ENCODE measurements around the gene SCAPER. TPM values are rescaled to one million over a fixed set of nuclear protein-coding genes. Genes with fewer than 3 reads are reported as not detected.

The SCAPER gene
- total and polyA plus RNA-seq, 11 donors: 6.7 to 53.9 (median 38.3) TPM

DNA sequence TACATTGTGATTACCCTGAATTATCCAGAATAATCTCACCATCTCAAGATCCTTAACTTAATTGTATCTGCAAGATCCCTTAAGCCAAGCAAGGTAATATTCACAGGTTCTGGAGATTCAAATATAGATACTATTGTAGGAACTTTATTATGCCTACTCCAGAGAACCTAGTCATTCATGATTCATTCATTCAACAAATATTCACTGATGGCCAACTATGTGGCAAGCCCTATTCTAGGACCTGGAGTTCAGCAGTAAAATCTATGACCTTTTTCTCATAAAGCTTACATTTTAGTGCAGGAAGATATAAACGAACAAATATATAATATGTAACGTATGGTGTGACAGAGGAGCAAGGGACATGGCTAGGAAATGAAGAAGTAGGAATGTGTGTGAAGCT, 519.0 kb downstream of the SCAPER start:
- TF ChIP-seq, protein P1, sequence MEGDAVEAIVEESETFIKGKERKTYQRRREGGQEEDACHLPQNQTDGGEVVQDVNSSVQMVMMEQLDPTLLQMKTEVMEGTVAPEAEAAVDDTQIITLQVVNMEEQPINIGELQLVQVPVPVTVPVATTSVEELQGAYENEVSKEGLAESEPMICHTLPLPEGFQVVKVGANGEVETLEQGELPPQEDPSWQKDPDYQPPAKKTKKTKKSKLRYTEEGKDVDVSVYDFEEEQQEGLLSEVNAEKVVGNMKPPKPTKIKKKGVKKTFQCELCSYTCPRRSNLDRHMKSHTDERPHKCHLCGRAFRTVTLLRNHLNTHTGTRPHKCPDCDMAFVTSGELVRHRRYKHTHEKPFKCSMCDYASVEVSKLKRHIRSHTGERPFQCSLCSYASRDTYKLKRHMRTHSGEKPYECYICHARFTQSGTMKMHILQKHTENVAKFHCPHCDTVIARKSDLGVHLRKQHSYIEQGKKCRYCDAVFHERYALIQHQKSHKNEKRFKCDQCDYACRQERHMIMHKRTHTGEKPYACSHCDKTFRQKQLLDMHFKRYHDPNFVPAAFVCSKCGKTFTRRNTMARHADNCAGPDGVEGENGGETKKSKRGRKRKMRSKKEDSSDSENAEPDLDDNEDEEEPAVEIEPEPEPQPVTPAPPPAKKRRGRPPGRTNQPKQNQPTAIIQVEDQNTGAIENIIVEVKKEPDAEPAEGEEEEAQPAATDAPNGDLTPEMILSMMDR (IDR thresholded peaks at IDR 0.05): no peak
- no peak for TF ChIP-seq POLR2A (IDR thresholded peaks at IDR 0.05)
- Histone ChIP-seq H3K27ac (no peak overlapping the region), H3K9me3 (no peaks in the 10 kb centered on the region), H3K4me3 (no peak overlapping the region), H3K27me3 (no peaks in the 10 kb centered on the region), H3K4me1 (no peaks in the 10 kb centered on the region), H3K36me3 (peaks cover 0 to 9% (median 2%) of the 10 kb centered on the region in 9 donors)
- DNase-seq (no peak), ATAC-seq (no peak)
- WGBS, 4 donors: 95 to 97% (median 96%) methylated on average over 2 of the region's 2 CpGs
- intact Hi-C loops (cut with DNase I): no loop called here

DNA sequence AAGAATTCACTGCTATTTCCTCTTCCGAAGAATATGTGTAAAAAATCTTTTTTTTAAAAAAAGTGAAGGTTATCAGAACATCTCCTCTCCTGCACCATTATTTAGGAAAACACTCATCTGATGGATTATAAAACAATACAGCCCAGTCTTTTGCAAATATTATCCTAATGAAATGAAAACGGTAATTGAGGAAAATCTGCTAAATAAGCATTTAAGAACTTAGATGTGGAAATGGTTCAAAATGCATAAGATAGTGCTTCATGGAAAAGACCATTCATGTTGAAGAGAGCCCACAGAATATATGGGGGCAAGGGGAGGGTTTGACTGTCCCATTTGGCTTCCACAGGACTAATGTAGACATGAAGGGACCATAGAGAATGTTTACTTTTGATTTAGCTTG, 520.7 kb downstream of the SCAPER start:
- WGBS, 4 donors: 95 to 99% (median 96%) methylated on average over 2 of the region's 2 CpGs
- H3K4me1 ChIP-seq: no peaks in the 10 kb centered on the region
- no peaks in the 10 kb centered on the region for H3K27me3 ChIP-seq
- TF ChIP-seq, protein P1 (IDR thresholded peaks at IDR 0.05): no peak
- no peak for TF ChIP-seq POLR2A (IDR thresholded peaks at IDR 0.05)
- DNase-seq (no peak), ATAC-seq (no peak)
- peaks cover 0 to 16% (median 3%) of the 10 kb centered on the region in 9 donors for H3K36me3 ChIP-seq
- no peak overlapping the region for H3K4me3 ChIP-seq
- no peak overlapping the region for H3K27ac ChIP-seq
- intact Hi-C loops (cut with DNase I): no loop called here
- H3K9me3 ChIP-seq: no peaks in the 10 kb centered on the region

GRCh38 chr15:76382987-76383728, 522.0 kb downstream of the SCAPER start:
- intact Hi-C loops (cut with DNase I): no loop called here
- Histone ChIP-seq H3K27me3 (no peaks in the 10 kb centered on the region), H3K36me3 (peaks cover 0 to 17% (median 3%) of the 10 kb centered on the region in 9 donors), H3K4me3 (no peak overlapping the region), H3K4me1 (no peaks in the 10 kb centered on the region), H3K27ac (no peak overlapping the region), H3K9me3 (no peaks in the 10 kb centered on the region)
- no peak for DNase-seq
- no peak for ATAC-seq
- no peak for TF ChIP-seq POLR2A (IDR thresholded peaks at IDR 0.05)
- TF ChIP-seq, protein P1 (IDR thresholded peaks at IDR 0.05): no peak
- WGBS, 4 donors: 96 to 99% (median 97%) methylated on average over 2 of the region's 2 CpGs

DNA sequence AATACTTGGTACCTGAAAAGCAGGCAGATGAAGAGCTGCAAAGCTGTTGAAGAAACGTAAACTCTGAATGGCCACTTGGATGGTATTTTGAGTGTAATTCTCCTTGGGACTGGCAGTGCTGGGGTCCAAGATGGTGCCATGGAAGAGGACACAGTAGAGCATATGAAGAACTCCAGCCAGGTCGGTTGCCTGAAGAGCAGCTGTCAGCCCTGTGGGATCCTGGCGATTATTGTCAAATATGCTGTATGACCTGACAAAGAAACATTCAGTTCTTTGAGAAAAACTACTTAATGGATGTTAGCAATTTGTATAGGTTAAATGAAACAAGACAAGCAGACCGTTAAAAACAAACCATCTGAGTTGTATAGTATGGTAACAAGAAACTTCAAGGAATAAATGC, 523.8 kb downstream of the SCAPER start:
- Histone ChIP-seq H3K4me1 (no peaks in the 10 kb centered on the region), H3K27me3 (no peaks in the 10 kb centered on the region), H3K9me3 (no peaks in the 10 kb centered on the region), H3K27ac (no peak overlapping the region), H3K4me3 (no peak overlapping the region), H3K36me3 (peaks cover 0 to 17% (median 3%) of the 10 kb centered on the region in 9 donors)
- 95 to 98% (median 98%) methylated on average over 4 of the region's 4 CpGs for WGBS, 4 donors
- ATAC-seq: no peak
- DNase-seq: no peak
- TF ChIP-seq, protein P1 (IDR thresholded peaks at IDR 0.05): no peak
- TF ChIP-seq POLR2A (IDR thresholded peaks at IDR 0.05): no peak
- intact Hi-C loops (cut with DNase I): no loop called here
